HG03097 (cell line): ENCODE measurements around the gene ALK.
"Not testable (repeated sequence)": the region's sequence is repeated elsewhere in the genome, so short reads cannot be mapped to it uniquely, and the experiment has no call there.

Experiments used
- ATAC-seq: cut with Tn5 transposase; IDR thresholded peaks from one replicate; pipeline ENCODE4 v1.9.1; 2021; ENCODE audit not compliant: unreplicated experiment, low FRiP score

Gene ALK

GRCh38 chr2:29844713-29845326 is 76.6 kb downstream of the ALK start:
- ATAC-seq = no peak

- no peak for ATAC-seq
These were observed 79.9 kb downstream of the ALK start for GRCh38 chr2:29841386-29842004.

- no peak for ATAC-seq
These were observed 82.1 kb downstream of the ALK start for GRCh38 chr2:29839306-29839705.

GRCh38 chr2:29837925-29838324 is 83.5 kb downstream of the ALK start:
- ATAC-seq = no peak

DNA sequence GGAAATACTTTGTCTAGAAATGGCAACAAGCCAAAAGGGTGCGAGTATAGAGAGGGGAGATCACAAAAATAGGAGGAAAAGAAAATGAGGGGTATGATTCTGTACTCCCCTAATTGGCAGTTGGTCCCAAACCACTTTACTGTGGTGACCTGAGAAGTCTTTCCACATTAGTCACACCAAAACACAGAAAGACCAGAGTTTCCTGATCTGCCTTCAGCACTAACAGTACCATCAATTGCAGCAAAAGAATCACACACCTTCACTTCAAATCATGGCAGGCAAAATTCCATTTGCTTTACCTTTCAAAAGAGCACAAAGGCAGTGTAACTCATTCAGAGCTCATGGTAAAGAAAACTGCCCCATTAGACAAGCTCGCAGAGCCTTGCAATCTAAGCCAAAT is 86.8 kb downstream of the ALK start:
- no peak for ATAC-seq

- no peak for ATAC-seq
These were observed 87.3 kb downstream of the ALK start for GRCh38 chr2:29834036-29834540.

DNA sequence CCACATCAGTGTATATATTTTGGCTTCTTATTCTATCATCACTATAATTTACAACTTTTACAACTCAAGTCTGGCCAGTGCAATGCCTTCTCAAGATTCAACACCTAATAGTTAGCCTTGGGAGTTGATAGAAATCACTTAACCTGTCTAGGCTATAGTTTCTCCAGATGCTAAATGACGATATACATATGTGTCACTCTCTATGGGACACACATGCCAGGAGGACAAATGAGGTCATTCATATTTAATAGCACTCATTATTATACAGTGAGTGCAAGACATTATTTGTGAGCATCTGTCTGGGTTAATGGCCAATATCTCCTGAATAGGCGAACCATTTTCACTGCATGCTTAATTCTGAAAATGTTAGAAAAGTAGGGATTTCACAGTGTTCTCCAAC is 89.8 kb downstream of the ALK start:
- no peak for ATAC-seq

GRCh38 chr2:29829841-29830240 is 91.5 kb downstream of the ALK start:
- ATAC-seq = no peak

DNA sequence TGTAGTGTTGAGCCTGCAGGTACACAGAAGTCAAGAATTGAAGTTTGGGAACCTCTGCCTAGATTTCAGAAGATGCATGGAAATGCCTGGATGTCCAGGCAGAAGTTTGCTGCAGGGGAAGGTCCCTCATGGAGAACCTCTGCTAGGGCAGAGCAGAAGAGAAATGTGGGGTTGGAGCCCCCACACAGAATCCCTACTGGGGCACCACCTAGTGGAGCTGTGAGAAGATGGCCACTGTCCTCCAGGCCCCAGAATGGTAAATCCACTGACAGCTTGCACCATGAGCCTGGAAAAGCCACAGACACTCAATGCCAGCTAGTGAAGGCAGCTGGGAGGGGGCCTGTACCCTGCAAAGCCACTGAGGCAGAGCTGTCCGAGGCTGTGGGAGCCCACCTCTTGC is 97.2 kb downstream of the ALK start:
- ATAC-seq = not testable (repeated sequence)

DNA sequence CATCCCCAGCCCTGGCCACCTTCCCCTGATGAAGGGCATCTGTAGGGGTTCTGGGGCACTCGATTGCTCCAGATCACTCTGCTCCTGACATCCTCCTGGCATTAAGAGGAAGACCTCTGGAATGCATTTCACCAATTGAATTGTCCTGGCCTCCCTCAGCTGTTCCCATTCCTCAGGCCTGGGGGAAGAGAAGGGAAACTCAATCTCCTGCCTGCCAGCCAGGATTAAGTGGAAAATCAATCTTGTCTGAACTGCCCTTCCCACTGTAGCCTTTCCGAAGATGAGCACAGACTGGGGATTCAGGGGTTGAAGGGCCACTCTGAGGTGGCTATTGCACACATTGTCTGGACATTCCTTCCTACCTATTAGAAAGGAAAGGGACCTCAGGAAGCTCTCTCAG is 99.8 kb downstream of the ALK start:
- no peak for ATAC-seq

GRCh38 chr2:29819570-29819969 is 101.8 kb downstream of the ALK start:
- ATAC-seq = no peak

GRCh38 chr2:29817801-29818680 is 103.3 kb downstream of the ALK start:
- ATAC-seq = no peak

- no peak for ATAC-seq
These were observed 104.1 kb downstream of the ALK start for GRCh38 chr2:29817299-29817698.

DNA sequence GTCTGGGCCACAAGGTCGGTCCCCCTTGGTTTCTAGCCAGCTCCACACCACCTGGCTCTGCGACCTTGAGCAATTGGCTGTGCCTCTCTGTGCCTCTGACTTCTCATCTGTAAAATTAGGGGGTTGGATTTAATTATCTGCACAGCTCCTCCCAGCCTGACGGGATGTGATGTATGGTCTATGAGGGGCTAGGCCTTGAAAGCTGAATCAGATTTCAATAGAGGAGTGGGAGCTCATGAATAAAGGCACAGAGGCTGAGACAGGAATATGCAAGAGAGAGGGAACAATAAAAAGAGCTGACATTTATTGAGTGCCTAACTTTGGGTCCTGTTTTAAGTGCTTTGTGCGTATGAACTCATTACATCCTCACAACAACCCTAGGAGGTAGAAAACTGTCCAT is 104.7 kb downstream of the ALK start:
- ATAC-seq = no peak

GRCh38 chr2:29811378-29811777 is 110.0 kb downstream of the ALK start:
- ATAC-seq = no peak

DNA sequence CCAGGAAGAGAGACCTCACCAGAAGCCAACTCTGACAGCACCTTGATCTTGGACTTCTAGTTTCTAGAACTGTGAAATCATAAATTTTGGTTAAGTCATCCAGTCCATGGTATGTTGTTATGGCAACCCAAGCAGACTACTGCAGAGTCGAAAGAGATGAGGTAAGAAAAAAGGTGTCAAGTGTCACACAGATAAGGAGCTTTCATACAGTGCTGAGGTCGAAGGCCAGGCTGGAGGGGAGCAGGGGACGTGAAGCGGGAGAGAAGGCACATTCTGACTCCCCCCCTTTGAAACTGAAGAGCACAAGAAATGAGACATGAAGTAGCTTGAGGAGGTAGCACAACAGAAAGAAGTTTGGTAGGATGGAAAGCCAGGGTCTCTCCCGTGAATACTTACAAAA is 110.4 kb downstream of the ALK start:
- no peak for ATAC-seq

GRCh38 chr2:29808321-29808720 is 113.1 kb downstream of the ALK start:
- no peak for ATAC-seq

DNA sequence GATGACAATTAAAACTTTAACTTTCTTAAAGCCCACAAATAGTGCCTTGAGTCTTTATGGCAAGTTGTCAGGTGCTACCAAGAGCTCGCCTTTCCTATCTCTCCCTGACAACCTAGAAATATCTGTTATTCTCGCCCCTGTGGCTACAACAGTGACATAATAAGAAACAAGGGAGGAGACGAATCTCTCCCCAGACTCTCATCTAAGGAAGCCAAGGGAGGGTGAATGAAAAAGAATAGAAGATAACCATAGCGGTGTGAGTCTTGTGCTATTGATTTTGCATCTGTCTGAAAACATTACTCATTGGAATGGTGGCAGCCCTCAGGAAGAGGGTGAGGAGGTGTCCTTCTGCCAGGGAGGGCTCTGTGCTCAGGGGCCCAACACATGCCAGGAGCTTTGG is 114.3 kb downstream of the ALK start:
- no peak for ATAC-seq

- ATAC-seq = no peak
These were observed 114.9 kb downstream of the ALK start for GRCh38 chr2:29806461-29806860.

DNA sequence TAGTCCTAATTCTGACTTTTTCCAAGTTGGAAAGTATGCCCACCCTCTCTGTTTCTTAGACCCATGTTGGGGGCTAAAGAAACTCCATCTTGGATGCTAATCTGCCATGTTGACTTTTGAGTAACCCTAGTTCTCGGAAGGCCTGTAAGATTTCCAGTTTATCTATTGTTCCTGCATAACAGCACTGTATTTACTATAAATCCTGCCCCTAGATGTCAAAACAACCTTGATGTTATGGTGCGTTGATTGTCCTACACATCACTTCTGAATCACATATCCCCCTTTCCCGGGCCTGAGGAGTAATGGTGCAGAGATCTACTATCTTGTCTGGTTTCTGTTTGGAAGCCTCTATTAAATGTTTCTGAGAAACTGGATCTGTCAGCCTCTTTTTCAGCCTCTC is 116.7 kb downstream of the ALK start:
- ATAC-seq = no peak

GRCh38 chr2:29803537-29803936 is 117.8 kb downstream of the ALK start:
- ATAC-seq = no peak

DNA sequence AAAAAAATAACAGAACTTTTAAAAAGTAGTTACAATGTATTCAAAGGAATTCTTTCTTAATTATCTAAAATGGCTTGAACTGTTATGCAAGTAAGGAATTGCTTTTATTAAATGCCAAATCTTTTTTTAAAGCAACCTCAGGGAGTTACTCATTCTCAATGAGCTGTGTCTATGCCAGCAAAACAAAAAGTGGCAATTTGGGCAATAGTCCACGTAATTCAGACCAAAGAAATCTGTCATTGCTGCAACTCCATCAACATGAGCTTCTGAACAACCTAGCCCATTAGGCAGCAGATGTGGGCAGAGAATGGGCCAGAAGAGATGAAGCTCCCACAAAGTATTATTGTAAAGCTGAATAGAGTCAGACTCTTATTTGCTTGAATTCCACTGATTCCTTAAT is 118.4 kb downstream of the ALK start:
- ATAC-seq = no peak
